ENCODE results near the gene CA5A.
"Not testable (repeated sequence)": the region's sequence is repeated elsewhere in the genome, so short reads cannot be mapped to it uniquely, and the experiment has no call there.

Gene CA5A

DNA sequence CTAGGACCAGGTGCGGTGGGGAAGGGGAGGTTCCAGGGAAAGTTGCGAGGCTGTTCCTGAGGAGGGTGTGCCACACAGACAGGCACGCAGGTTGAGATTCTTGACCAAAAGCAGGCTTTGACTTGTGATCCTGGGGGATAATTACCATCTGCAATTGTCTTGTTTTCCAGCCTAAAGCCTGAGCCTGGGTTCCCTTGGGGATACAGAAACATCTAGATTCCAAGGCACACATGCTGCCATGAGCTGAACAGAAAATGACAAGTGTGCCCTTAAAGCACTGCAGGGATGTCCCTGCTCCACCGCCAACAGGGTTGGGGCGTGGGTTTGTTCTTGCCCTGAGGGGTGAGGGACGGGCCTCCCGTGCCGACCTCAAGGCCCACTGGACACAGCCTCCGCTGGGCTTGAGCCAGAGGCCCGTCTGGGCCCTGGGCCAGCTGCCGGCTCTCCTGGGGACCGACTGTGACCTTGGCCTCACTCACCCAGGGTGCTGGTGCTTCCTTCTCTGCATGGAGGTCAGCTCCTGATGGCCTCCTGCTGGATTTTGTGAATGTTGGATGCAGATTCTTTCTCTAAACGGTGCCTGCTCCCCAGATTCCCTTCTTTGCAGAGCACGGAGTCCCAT is 14.0 kb downstream of the CA5A start:
- no peak for DNase-seq (ENCODE audit: low spot score)

DNA sequence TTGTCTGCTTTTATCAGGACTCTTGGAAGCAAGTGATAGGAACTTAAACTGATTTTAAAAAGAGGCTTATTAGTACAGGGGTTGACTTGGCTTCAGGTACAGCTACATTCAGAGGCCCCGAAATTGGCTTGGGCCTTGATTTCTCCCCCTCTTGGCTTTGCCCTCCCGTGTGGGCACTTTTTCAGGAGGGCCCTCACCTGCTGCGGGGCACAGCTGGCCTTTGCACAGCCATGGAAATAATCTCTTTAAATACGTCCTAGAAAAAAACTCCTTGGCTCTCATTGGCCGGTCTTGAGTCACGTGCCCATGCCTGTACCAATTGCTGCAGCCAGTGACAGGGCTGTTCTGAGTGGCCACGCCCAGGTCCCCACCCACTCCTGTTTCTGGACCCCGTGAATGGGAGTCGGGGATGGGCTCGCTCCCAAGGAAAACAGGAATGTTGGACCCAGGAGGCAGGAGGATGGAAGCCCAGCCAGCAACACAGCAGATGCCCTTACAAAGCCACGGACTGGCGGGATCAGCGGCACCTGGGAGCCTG is 15.0 kb downstream of the CA5A start:
- DNase-seq (ENCODE audit: low spot score): no peak

DNA sequence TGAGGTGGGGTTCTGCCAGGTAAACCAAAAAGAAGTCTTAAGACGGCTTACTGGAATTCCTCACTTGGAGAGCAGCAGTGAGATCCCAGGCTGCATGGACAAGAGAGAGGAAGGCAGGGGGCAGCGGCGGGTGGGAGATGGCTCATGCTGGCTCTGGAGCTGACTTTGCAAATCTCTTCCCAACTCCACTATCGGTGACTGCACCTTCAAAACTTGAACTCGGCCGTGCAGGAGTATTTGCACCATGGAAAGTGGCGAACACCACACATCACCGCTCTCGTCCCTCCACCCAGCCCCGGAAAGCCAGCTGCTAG is 16.7 kb downstream of the CA5A start:
- no peak for DNase-seq (ENCODE audit: low spot score)

DNA sequence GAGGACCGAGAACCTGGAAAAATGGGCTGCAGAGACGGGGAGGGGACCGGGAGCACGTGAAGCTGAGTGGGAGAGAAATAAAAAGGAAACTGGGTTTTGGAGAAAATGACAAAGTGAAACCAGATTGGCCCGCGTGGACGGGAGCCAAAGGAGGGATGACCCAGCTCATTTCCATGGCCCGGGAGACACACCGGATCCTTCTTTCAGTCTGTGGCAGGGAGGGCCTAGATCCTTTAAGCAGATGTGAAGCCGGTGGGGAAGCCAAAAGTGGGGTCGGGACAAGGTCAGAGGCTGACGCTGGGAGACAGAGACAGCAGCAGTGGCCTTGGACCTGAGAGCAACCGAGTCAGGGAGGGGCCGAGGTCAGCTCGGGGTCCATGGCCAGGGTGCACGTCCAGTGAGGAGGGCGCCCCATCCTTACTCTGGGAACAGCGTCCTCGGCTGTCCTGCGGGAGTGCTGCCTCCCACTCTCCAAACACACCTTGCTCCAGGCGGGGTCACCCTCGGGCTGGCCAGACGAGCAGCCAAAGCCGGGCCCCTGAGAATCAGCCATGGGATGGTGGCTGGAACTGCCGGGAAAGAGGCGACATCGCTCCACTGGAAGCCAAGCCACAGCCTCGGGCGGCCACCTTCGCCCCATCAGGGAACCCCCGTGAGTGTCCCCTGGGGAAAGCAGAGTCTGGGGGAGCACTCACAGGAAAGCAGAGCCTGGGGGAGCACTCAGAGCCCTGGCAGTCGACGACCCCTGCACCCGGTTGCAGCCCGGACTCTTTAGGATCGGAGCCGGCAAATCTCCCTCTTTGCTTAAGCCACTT is 17.3 kb downstream of the CA5A start:
- no peak for DNase-seq (ENCODE audit: low spot score)

DNA sequence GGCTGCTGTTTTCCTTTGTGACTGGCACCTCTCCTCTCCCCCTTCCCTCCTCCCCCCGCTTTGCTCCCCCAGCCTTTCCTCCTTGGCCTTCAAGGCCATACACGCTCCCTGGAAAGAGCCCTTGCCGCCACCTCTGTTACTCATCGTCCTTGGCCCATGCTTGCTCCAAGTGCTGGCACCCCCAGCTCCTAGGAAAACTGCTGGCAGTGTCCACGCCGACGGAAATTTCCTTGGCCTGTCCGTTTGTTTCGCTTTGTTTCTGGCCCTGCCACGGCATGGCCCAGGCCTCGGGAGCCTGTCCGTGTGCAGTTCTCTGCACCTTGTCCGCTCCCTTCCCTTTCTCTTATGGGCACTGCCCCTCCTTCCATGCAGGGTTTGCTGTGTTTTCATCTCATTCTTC is 18.0 kb downstream of the CA5A start:
- DNase-seq (ENCODE audit: low spot score): no peak

DNA sequence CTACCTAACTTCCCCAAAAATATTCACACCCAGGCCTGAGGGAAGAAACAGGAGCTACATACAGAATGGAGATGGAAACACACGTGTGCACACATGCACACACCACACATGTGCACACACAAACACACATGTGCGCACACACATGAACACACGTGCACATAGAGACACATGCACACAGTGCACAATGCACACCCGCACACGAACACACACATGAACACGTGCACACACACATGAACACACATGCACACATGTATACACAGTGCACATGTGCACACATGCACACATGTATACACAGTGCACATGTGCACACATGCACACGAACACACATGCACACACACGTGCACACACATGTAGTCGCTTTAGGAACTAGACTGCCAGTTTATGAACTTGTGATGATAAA is 18.8 kb downstream of the CA5A start:
- no peak for DNase-seq (ENCODE audit: low spot score)

DNA sequence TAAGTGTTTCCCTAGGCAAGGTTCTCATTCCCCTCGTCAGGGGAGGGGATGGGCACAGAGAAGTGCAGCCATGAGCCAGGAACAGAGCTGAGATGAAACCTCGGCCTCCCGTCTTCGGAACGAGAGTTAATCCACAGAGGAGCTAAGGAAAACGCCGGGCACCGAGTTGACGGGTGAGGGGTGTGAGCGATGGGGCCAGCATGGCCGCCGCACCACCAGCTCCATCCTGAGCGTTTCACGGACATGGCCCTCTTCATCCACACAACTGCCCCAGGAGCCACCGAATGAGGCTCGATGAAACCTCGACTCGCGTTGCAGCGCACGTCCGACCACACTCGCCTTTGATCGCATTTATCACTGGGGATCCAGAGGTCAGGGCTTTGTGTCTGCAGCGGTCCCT is 21.5 kb downstream of the CA5A start:
- no peak for DNase-seq (ENCODE audit: low spot score)

DNA sequence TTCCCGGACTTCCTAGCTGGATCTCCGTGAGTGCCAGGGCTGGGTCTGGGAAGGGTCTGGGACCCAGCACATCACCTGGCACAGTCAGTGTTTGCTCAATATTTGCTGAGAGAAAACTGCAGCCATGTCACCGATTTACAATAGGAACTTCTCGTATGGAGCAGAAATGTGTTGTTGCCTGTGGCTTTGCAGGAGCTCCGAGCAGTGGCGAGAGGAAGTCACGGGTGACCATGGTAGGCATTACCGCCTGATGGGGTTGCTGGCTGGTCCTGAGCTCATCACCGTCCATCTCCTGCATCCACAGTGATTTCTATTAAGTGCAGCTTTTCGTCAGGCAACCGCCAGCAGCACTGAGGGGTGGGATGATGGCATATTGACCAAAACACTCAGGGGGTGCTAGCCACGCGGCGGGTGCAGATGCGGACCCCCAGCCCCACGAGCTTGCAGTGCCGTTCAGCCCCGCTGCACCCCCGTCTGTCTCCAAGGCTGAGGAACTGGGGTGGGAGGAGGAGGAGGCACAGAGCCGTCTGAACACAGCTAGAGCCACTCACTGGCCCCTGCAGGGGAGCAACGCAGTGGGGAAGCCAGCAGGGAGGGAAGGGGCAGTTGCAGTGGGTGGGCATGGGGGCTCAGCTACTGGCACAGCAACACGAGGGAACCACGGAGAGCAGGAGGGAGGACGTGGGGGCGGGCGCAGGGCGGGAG is 22.2 kb downstream of the CA5A start:
- not testable (repeated sequence) for DNase-seq (ENCODE audit: low spot score)

DNA sequence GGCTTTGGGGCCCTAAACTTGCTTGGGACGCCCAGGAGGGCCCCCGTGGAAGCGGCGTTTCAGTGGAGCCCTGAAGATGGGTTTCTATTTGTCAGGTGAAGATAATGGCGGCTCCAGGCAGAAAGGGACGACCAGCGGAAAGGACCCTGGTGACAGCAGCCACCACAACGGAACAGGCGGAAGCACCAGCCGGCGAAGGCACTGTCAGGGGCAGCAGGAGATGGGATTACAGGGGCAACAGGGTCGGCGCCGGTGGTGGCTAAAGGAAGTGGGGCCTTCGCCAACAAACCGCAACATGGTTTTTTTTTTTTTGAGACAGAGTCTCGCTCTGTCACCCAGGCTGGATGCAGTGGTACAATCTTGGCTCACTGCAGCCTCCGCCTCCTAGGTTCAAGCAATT is 23.6 kb downstream of the CA5A start:
- not testable (repeated sequence) for DNase-seq (ENCODE audit: low spot score)

DNA sequence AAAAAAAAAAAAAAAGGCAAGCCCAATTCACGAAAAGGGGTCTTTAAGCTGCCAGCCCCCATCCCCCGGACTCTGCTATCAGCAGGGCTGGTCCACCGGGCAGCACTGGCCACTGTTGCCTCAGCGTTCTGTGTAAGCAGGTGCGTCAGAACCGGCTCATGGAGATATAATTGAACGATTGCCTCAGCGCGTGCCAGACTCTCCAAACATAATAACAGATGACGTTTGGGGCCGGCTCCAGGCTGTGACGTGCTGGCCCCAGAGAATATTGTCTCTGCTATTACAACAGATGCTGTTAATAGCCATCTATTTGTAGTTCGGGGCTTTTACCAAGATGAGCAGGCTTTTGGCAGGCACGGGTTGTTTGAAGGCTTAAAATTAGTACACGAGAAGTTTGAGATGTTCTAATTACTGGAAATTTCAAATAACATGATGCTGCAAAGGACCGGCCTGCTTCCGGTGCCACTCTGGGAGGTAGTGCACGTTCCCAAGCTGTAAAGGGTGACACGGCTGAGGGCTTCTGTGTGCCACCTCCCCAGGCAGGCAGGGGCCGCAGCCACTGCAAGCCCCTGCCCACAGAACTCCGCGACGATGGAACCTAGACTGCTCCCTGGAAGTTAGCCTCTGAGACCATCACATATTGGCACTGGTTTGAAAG is 25.1 kb downstream of the CA5A start:
- not testable (repeated sequence) for DNase-seq (ENCODE audit: low spot score)

DNA sequence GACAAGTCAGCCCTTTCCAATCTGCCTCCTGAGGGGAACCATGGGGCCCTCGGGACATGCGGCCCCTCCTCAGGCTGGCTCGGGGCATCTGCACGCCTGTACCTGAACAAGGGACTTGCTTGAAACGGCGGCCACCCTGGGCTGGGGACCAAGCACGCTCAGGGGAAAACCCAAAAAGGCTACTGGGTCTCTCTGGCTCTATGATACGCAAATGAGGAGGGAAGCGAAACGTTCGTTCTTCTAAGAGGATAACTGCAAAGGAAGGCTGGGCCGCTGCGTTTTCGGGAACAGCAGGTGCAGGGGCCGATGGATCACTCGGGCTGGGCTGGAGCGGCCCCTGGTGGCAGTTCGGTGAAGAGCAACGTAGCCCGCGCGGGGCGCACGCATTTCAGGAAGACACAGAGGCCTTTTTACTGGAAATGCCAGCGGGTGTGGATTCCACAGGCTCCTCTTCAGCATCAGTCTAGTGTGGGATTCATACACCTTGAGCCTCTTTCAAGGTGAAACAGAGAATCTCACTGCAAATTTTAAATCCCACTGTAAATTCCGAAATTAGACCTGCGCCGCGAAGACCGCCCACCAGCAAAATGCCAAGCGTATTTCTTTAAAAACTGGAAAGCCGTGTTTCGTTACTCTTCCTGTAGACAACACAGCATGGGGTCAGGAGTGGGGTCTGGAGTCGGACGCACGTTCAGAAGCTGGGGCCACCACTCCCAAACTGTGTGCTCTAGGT is 27.0 kb downstream of the CA5A start:
- DNase-seq (ENCODE audit: low spot score): peak; percentile 74

DNA sequence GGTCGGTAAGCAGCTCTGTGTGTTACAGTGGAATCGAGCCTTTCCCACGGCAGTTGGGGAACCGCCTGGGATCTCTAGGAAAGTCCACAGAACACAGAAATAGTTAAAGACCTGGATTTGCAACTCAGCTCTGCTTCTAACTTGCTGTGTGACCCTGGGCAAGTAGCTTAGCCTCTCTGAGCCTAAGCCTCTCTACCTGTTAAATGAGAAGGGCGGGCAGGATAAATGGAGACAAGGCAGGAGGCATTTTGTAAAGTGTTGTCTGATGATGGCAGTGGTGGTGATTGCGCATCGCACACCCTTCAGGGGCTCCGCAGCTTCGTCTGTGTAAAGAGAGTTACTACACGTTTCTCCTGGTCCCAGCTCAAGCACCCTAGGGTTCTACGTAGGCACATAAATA is 28.2 kb downstream of the CA5A start:
- not testable (repeated sequence) for DNase-seq (ENCODE audit: low spot score)

DNA sequence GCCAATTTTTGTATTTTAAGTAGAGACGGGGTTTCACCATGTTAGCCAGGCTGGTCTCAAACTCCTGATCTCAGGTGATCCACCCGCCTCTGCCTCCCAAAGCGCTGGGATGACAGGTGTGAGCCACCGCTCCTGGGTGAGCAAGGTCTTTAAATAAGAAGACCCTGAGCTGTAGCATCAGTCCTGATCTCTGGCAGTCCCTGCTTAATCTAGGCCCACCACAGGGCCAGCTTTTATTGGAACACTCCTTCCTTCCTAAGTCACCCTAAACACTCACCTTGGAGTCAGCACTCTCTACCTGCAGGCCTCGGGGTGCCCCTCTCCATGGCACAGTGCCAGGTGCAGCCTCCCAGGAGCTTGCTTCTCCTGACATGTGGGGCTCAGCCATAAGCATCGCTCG is 30.8 kb downstream of the CA5A start:
- not testable (repeated sequence) for DNase-seq (ENCODE audit: low spot score)

DNA sequence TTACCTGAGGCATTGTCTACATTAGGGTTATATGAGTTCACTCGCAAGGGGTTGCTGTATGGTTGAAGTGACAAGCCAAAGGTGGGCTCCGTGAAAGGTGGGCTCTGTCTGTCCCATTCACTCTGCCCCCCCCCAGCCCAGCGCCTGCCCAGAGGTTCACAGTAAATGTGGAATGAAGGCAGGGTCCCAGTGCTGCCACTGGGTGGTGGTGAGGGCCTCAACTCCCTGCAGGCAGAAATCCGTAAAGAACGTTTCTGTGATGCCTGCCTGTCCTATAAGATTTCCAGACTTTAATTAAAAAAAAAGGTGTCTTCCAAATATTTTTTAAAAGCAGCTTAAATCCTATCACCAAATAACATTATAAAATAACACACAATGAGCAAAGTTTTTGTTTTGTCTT is 31.4 kb downstream of the CA5A start:
- not testable (repeated sequence) for DNase-seq (ENCODE audit: low spot score)

DNA sequence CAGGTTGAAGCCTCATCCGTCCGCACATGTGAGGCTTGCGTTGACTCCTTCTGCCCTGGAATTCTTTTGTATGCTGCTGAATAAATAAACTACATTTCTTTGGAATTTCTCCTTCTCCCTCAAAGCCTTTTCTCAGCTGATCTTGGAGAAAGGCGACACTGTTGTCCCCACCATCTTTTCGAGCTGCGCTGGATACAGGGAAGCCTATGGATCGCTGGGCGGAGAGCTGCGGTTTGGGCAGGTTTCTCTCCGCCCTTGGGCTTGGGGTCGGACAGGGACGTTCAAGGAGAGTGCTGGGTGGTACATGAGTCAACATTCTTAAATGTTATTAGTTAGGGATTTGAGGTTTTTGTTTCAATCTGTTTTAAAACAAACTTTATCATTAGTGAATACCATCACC is 35.8 kb downstream of the CA5A start:
- DNase-seq (ENCODE audit: low spot score): not testable (repeated sequence)

DNA sequence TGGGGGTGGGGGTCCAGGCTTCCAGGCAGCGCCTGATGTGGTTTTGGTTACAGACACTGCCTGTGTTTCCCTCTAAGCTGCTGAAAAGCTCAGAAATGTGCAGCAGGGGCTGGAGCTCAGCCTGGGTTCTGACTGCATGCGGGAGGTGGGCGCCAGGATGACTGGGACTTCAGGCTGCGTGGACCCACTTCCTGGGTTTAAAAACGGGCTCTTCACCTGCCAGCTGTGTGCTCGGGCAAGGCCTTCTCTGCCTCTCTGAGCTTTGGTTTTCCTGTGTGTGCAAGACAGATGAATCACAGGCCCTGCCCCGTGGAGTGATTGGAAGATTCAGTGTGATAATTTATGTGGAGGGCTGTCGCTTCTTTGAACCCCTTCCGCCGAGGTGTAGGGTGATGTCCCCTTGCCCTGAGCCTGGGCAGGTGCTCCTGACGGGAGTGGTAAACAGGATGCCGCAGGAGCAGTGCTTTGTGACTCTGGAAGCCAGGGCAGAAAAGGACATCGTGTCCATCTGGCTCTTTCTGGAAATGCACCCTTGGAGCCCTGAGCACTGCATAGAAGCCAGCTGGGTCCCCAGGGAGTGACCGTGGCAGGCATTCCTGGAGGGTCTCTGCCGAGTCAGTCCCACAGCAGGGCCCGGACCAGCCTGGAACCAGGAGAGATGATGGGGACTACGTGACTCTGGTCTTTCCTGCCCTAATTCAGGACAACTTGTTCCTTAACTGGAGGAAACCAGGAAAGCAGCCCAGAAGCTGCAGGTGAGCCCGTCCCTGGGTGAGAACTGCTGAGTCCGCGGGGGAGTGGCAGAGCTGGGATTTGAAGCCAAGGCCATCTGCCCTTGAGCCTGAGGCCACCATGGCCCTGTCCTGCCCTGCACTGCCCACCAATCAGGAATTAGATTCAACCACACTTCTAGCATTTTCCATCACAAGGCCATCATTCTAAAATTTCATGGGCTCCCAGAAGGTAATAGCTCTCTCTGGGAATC is 38.5 kb downstream of the CA5A start:
- DNase-seq (ENCODE audit: low spot score): peak; percentile 73

DNA sequence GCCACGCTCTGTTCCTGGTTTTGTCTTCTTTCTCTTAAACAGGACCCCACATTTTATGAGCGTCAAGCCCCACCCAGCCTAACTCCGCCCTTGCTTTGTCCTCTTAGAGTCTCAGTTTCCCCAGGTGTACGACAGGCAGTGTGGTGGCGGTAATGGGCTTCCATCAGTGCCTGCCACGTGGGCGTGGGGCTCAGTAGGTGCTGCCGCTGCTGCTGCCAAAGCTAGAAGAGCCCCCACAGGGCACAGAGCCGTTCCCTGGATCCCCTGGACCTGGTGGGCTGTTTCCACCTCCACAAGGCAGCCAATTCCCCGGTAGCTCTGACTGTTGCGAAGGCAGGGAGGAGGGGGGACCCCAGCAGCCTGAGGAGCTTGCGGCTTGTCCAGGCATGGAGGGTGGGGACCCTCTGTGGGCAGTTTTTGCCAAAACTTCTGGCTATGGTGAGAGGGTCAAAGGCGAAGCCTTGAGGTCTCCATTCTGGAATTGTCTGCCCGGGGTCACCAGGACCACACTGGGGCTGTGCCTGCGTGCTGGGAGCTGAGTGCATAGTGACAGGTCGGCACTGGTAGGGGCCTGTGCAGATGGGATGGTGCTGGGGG is 39.3 kb downstream of the CA5A start:
- not testable (repeated sequence) for DNase-seq (ENCODE audit: low spot score)

DNA sequence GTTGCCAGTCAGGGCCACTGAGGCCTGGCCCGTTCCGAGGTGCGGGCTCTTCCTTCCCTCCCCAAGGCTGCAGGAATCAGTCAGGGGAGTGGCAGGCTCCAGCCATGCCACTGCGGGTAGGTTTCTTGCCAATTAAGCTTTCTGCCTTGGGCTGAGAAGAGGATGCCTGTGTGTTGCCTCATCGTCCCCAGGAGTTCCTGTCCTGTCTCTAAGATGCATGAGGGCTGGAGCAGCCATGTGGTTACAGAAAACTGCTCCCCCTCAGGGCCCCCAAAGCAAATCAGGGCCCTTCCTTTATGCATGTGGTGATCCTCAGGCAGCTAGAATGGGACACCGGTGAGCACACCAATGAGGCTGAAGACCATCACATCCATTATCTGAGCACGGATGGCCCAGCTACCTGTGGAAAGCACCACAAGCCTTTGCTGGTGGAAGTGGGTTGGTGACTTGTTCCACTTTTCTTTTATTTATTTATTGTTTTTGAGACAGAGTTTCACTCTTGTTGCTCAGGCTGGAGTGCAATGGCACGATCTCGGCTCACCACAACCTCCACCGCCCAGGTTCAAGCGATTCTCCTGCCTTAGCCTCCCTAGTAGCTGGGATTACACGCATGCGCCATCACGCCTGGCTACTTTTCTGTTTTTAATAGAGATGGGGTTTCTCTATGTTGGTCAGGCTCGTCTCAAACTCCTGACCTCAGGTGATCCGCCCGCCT is 40.0 kb downstream of the CA5A start:
- not testable (repeated sequence) for DNase-seq (ENCODE audit: low spot score)

DNA sequence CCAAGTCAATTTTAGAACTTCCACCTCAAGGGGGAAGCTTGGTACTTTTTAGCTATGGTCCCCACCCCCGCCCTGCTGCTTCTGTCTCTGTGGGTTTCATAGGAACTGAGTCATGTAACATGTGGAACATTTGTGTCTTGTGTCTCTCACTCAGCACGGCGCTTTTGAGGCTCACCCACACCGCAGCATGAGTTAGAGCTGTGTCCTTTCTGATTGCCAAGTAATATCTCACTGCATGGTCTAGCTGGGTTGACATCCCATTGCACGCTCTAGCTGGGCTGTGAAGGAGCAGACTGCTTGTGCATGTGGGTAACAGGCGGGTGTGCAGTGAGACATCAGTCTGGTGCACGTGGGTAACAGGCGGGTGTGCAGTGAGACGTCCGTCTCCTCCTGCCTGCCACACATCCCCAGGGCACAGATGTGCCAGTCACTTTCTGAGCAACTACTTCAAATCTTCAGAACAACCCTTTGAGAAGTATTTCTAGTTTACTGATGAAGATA is 40.6 kb downstream of the CA5A start:
- peak; percentile 81 for DNase-seq (ENCODE audit: low spot score)

All from CD4-positive, alpha-beta T cell treated with Interleukin-6 at 100 ng/mL for 8 hours (primary cell).